K562 (cell line): ENCODE data around the gene OCIAD1. TPM values are rescaled to one million over a fixed set of nuclear protein-coding genes. Genes with fewer than 3 reads are reported as not detected.

ENCODE experiments used
- BRF1 ChIP-seq: IDR thresholded peaks from 3 replicates; pipeline ENCODE4 v1.6.1; 2011; ENCODE audit warnings: borderline replicate concordance, mild to moderate bottlenecking; ENCODE audit not compliant: insufficient read length; ENCODE audit errors: extremely low read depth
- COPS2 ChIP-seq: fragments of 450-650 bp; conservative IDR thresholded peaks from 2 replicates; pipeline ENCODE4 v1.6.1; 2016; ENCODE audit warnings: mild to moderate bottlenecking, moderate library complexity
- FOXJ3 ChIP-seq: sonication (generic); formaldehyde crosslinking; IDR thresholded peaks from 2 replicates; pipeline ENCODE4 v1.4.0; 2020; ENCODE audit warnings: mild to moderate bottlenecking, missing genetic modification reagents
- FUS ChIP-seq: fragments of 200-400 bp; formaldehyde crosslinking; optimal IDR thresholded peaks from 2 replicates; pipeline ENCODE3; 2017; ENCODE audit warnings: low read depth, low read length
- KLF16 ChIP-seq: IDR thresholded peaks from 2 replicates; pipeline ENCODE4 v1.6.1; 2016; ENCODE audit warnings: antibody characterized with exemption
- L3MBTL2 ChIP-seq: fragments of 450-650 bp; IDR thresholded peaks from 2 replicates; pipeline ENCODE4 v1.6.1; 2016; ENCODE audit warnings: mild to moderate bottlenecking, moderate library complexity
- NFE2L1 ChIP-seq: fragments of 450-650 bp; IDR thresholded peaks from 2 replicates; pipeline ENCODE4 v1.6.1; 2016; ENCODE audit warnings: missing genetic modification characterization, low read depth, mild to moderate bottlenecking, missing compliant biosample characterization, moderate library complexity, borderline replicate concordance
- NFYB ChIP-seq: IDR thresholded peaks from 2 replicates; pipeline ENCODE4 v1.6.1; 2011; ENCODE audit warnings: mild to moderate bottlenecking, moderate library complexity; ENCODE audit not compliant: insufficient read length; ENCODE audit errors: extremely low read depth
- NR2C2 ChIP-seq, 2 experiments: fragments of 200-800 bp in 1 of 2; sonication (Bioruptor generic) in 1 of 2; sonication (generic) in 1 of 2; formaldehyde crosslinking in 1 of 2; IDR thresholded peaks; 2 replicates each; pipeline versions ENCODE4 v1.6.1 to v1.8.0; 2016 to 2022; ENCODE audit warnings: mild to moderate bottlenecking in 1 of 2, missing compliant biosample characterization in 1 of 2, missing genetic modification characterization in 1 of 2, missing genetic modification reagents in 1 of 2
- PCBP1 ChIP-seq: fragments of 200-400 bp; formaldehyde crosslinking; IDR thresholded peaks from 2 replicates; pipeline ENCODE4 v1.6.1; 2018; ENCODE audit warnings: mild to moderate bottlenecking, low read depth, low read length; ENCODE audit not compliant: poor library complexity, severe bottlenecking
- PRPF4 ChIP-seq: fragments of 200-400 bp; formaldehyde crosslinking; IDR thresholded peaks from one replicate; pipeline ENCODE4 v1.6.1; 2017; ENCODE audit warnings: low read length, low read depth, mild to moderate bottlenecking; ENCODE audit not compliant: insufficient read depth, poor library complexity, severe bottlenecking
- PTBP1 ChIP-seq: fragments of 200-400 bp; formaldehyde crosslinking; IDR thresholded peaks from 2 replicates; pipeline ENCODE4 v1.6.1; 2017; ENCODE audit warnings: low read depth, low read length
- RBM25 ChIP-seq: fragments of 200-400 bp; formaldehyde crosslinking; IDR thresholded peaks from 2 replicates; pipeline ENCODE4 v1.6.1; 2018; ENCODE audit warnings: low read length, low read depth, moderate library complexity; ENCODE audit not compliant: severe bottlenecking
- SIN3A ChIP-seq, 2 experiments: fragments of 150-350 bp in 1 of 2; IDR thresholded peaks; 2 replicates each; pipeline ENCODE4 v1.6.1; 2011 to 2016; ENCODE audit warnings: borderline replicate concordance in 2 of 2, low read depth in 2 of 2, low read length in 2 of 2, mild to moderate bottlenecking in 2 of 2, moderate library complexity in 2 of 2; ENCODE audit not compliant: control insufficient read depth in 1 of 2
- SMAD3 ChIP-seq: fragments of 450-650 bp; formaldehyde crosslinking; conservative IDR thresholded peaks from 2 replicates; pipeline ENCODE4 v1.4.0; 2020; ENCODE audit warnings: mild to moderate bottlenecking
- TEAD2 ChIP-seq: fragments of 450-650 bp; IDR thresholded peaks from 2 replicates; pipeline ENCODE4 v1.6.1; 2016; ENCODE audit warnings: missing genetic modification characterization, control low read depth, missing compliant biosample characterization
- TRIM24 ChIP-seq, 2 experiments: fragments of 450-650 bp; IDR thresholded peaks; 2 replicates each; pipeline ENCODE4 v1.6.1; 2016
- U2AF2 ChIP-seq: fragments of 200-400 bp; formaldehyde crosslinking; optimal IDR thresholded peaks from 2 replicates; pipeline ENCODE3; 2017; ENCODE audit warnings: low read depth, mild to moderate bottlenecking, low read length
- ZNF274 ChIP-seq: IDR thresholded peaks from 2 replicates; pipeline ENCODE4 v1.6.1; 2011; ENCODE audit warnings: low read depth, mild to moderate bottlenecking, low read length, moderate library complexity, borderline replicate concordance
- ZNF316 ChIP-seq: fragments of 450-650 bp; IDR thresholded peaks from 2 replicates; pipeline ENCODE4 v1.6.1; 2016
- ZNF696 ChIP-seq: fragments of 250-450 bp; sonication (Bioruptor Pico); conservative IDR thresholded peaks from 2 replicates; pipeline ENCODE4 v1.4.0; 2020; ENCODE audit warnings: mild to moderate bottlenecking, moderate library complexity
- polyA plus RNA-seq, 8 experiments: library from polyadenylated mRNA; depleted of rRNA in 4 of 8; stranded (reverse) in 5 of 8; unstranded in 3 of 8; fragments of >200 nt; fragmentation: Nextera tagmentation in 2 of 8; fragmentation: Illumina TruSeq in 1 of 8; extraction: Ambion mirVana in 2 of 8; extraction: Trizol in 1 of 8; gene quantifications; 2 replicates each; pipeline versions ENCODE4 v1.2.1 to v1.2.3, GENCODE V29; 2011 to 2014; ENCODE audit warnings: inconsistent platforms in 1 of 8, missing spikeins in 1 of 8
- total RNA-seq, 7 experiments: library from RNA; depleted of rRNA in 6 of 7; stranded (reverse); fragments of >200 nt in 6 of 7; fragmentation: Illumina TruSeq in 2 of 7; extraction: Trizol in 2 of 7; gene quantifications; 2 replicates each; pipeline versions ENCODE4 v1.2.1 to v1.2.3, GENCODE V29; 2011 to 2021; ENCODE audit warnings: low replicate concordance in 1 of 7
- TF ChIP-seq, protein P1 (sequence below), 2 experiments: fragments of 250-450 bp in 1 of 2; fragments of 450-650 bp in 1 of 2; sonication (Bioruptor Pico) in 1 of 2; IDR thresholded peaks; 2 replicates each; pipeline versions ENCODE4 v1.6.1 to v1.8.0; 2016 to 2021; ENCODE audit warnings: mild to moderate bottlenecking in 2 of 2, moderate library complexity in 2 of 2, missing compliant biosample characterization in 1 of 2, missing genetic modification characterization in 1 of 2
- TF ChIP-seq, protein P2 (sequence below): fragments of 200-400 bp; formaldehyde crosslinking; IDR thresholded peaks from 2 replicates; pipeline ENCODE4 v1.6.1; 2017; ENCODE audit warnings: mild to moderate bottlenecking, low read depth, low read length, moderate library complexity

Gene OCIAD1
- total and polyA plus RNA-seq, 9 of the 15 experiments (the other 6 are each of a cell fraction or from before 2014, with no cell fraction given): 99.0 to 358 (median 196) TPM

DNA sequence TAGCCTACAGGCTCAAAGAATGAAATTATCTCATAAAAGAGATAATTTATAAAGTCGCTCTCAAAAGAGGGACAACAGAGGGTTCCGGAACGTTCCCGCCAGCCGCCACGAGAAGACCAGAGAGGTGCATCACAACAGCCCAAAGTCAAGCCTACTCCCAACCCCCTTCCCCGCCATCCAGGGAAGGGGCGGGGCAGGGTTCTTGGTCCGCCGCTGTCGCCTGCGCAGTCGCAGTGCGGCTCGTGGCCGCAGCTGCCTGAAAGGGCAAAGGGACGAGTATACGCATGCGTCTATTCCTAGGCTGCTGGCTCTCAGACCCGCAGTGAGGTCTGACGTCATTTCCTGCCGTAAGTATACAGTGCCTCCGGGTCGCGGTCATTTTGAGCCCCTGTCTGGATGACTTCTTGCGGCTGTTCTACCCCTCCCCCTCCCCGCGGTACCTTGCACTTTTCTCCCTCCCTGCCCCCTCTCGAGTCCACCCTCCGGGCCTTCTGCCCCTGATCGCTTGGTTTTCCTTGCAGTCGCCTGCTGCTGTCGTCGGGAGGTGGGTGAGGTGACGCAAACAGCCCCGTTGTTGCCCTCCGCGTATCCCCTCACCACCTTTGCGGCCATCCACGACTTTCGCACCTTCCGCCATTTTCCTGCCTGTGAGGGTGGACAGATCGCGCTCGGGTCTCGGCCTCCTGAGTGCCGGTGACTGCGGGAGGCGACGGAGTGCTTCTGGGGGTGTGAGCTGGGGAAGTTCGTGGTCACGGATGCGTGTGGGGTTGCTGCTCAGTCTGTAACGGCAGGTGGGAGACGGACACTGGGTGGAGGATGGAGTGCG lies at the start of gene OCIAD1 (continued):
- TF ChIP-seq, protein P1, sequence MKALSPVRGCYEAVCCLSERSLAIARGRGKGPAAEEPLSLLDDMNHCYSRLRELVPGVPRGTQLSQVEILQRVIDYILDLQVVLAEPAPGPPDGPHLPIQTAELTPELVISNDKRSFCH (CRISPR knock-in tag; IDR thresholded peaks at IDR 0.05): no peak
- TF ChIP-seq, protein P1 (tag; IDR thresholded peaks at IDR 0.05): peak; percentile 69; the same call in 1 of the 2 replicates
- TF ChIP-seq ZNF274 (no peak), SIN3A (IDR thresholded peaks at IDR 0.05; ENCODE audit: borderline replicate concordance in 2 of 2, control insufficient read depth in 1 of 2, low read depth in 2 of 2, low read length in 2 of 2) (peak; percentile 27 to 69; a peak in 1 of 4 replicates), COPS2 (no peak), PRPF4 (peak; percentile 50), FUS (no peak), BRF1 (no peak), L3MBTL2 (peak; percentile 64), RBM25 (no peak), PCBP1 (peak; percentile 58), NFE2L1 (tag) (no peak), NFYB (no peak), U2AF2 (no peak), NR2C2 (CRISPR knock-in tag; IDR thresholded peaks at IDR 0.05) (peak; percentile 97), NR2C2 (tag; IDR thresholded peaks at IDR 0.05) (peak; percentile 100), TEAD2 (tag) (no peak), KLF16 (no peak), ZNF316 (0 out of 2 replicates have a peak, but pooled peaks have one; percentile 19), FOXJ3 (CRISPR knock-in tag) (no peak), TRIM24 (IDR thresholded peaks at IDR 0.05) (peak; percentile 63 to 84; a peak in 3 of 4 replicates), PTBP1 (no peak), ZNF696 (CRISPR knock-in tag) (no peak), SMAD3 (CRISPR knock-in tag) (no peak)
- TF ChIP-seq, protein P2, sequence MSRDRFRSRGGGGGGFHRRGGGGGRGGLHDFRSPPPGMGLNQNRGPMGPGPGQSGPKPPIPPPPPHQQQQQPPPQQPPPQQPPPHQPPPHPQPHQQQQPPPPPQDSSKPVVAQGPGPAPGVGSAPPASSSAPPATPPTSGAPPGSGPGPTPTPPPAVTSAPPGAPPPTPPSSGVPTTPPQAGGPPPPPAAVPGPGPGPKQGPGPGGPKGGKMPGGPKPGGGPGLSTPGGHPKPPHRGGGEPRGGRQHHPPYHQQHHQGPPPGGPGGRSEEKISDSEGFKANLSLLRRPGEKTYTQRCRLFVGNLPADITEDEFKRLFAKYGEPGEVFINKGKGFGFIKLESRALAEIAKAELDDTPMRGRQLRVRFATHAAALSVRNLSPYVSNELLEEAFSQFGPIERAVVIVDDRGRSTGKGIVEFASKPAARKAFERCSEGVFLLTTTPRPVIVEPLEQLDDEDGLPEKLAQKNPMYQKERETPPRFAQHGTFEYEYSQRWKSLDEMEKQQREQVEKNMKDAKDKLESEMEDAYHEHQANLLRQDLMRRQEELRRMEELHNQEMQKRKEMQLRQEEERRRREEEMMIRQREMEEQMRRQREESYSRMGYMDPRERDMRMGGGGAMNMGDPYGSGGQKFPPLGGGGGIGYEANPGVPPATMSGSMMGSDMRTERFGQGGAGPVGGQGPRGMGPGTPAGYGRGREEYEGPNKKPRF: no peak
